Measurements from ENCODE around the gene EIF1AD.

DNA sequence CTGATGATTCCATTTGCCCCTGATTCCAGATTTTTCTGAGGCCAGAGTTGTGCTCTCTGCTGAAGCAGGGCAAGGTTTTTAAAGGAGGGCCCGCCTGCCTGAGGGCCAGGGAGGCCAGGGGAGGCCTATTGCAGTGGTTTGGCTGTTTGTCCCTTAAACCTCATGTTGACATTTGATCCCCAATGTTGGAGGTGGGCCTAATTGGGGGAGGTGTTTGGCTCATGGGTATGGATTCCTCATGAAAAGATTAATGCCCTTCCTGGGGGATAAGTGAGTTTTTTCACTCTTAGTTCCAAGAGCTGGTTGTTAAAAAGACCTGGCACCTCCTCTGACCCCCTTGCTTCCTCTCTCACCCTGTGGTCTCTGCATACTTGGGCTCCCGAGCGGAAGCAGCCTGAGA lies 37.8 kb upstream of the EIF1AD start:
- TF ChIP-seq, protein P1, sequence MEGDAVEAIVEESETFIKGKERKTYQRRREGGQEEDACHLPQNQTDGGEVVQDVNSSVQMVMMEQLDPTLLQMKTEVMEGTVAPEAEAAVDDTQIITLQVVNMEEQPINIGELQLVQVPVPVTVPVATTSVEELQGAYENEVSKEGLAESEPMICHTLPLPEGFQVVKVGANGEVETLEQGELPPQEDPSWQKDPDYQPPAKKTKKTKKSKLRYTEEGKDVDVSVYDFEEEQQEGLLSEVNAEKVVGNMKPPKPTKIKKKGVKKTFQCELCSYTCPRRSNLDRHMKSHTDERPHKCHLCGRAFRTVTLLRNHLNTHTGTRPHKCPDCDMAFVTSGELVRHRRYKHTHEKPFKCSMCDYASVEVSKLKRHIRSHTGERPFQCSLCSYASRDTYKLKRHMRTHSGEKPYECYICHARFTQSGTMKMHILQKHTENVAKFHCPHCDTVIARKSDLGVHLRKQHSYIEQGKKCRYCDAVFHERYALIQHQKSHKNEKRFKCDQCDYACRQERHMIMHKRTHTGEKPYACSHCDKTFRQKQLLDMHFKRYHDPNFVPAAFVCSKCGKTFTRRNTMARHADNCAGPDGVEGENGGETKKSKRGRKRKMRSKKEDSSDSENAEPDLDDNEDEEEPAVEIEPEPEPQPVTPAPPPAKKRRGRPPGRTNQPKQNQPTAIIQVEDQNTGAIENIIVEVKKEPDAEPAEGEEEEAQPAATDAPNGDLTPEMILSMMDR (IDR thresholded peaks at IDR 0.05): no peak
- TF ChIP-seq POLR2A (IDR thresholded peaks at IDR 0.05) (no peak), POLR2AphosphoS5 (IDR thresholded peaks at IDR 0.05) (no peak)
